Testis (tissue), 3 donors: Measurements from ENCODE around the gene TMEM150B. TPM values are rescaled to one million over a fixed set of nuclear protein-coding genes. Genes with fewer than 3 reads are reported as not detected.
"Not testable (repeated sequence)": the region's sequence is repeated elsewhere in the genome, so short reads cannot be mapped to it uniquely, and the experiment has no call there.

Experiments used
- DNase-seq: peaks from one replicate; pipeline ENCODE4 v3.0.0-alpha.2; 2019
- H3K27ac ChIP-seq, 2 donors: fragments of 200-600 bp; sonication (generic); one replicate each; pipeline ENCODE4 v1.5.1; 2019
- H3K27me3 ChIP-seq: fragments of 200-600 bp; sonication (generic); one replicate; pipeline ENCODE4 v1.5.1; 2019
- H3K36me3 ChIP-seq: fragments of 200-600 bp; sonication (generic); one replicate; pipeline ENCODE4 v1.5.1; 2017; ENCODE audit warnings: low read depth; ENCODE audit errors: missing control alignments
- H3K4me1 ChIP-seq: fragments of 200-600 bp; sonication (generic); one replicate; pipeline ENCODE4 v1.5.1; 2019
- H3K4me3 ChIP-seq, 2 donors: fragments of 200-600 bp; sonication (generic); one replicate each; pipeline ENCODE4 v1.5.1; 2017 to 2019
- H3K9me3 ChIP-seq: fragments of 200-600 bp; sonication (generic); one replicate; pipeline ENCODE4 v1.5.1; 2017
- CTCF ChIP-seq, 3 experiments: fragments of 450-650 bp in 2 of 3; fragments of 200-600 bp in 1 of 3; sonication (generic) in 1 of 3; IDR thresholded peaks; one replicate each; pipeline ENCODE4 v1.5.1; 2016 to 2019; ENCODE audit warnings: antibody characterized with exemption in 3 of 3, mild to moderate bottlenecking in 2 of 3, moderate library complexity in 1 of 3
- POLR2A ChIP-seq: fragments of 450-650 bp; IDR thresholded peaks from one replicate; pipeline ENCODE4 v1.6.1; 2017; ENCODE audit warnings: antibody characterized with exemption, mild to moderate bottlenecking, moderate library complexity
- WGBS, 2 donors: methylation state at CpG; one replicate each; pipeline ENCODE4 v1.1.5; 2018; 5-methylcytosine and 5-hydroxymethylcytosine counted together
- intact Hi-C: fragments of 100-400 bp; cut with DNase I; formaldehyde crosslinking; loops from one replicate; pipeline ENCODE4 v1.15.1; 2023; ENCODE audit warnings: low total_unique reads
- polyA plus RNA-seq: library from polyadenylated mRNA; stranded (reverse); fragments of 350-450 nt; fragmentation: Illumina TruSeq; extraction: RNeasy Lipid Tissue Mini Kit (QIAGEN cat#74804); gene quantifications from one replicate; pipeline ENCODE4 v1.2.3, GENCODE V29; 2014; ENCODE audit warnings: low read depth, low replicate concordance; ENCODE audit not compliant: insufficient read depth
- total RNA-seq, 2 donors: library from RNA; depleted of rRNA; stranded (reverse); fragments of >200 nt; gene quantifications; one replicate each; pipeline ENCODE4 v1.2.3, GENCODE V29; 2016

TMEM150B gene
- total and polyA plus RNA-seq, 3 donors from 2014 or later: 0.98 to 2.2 TPM; not detected in 1

GRCh38 chr19:55339889-55340783 is 15.0 kb upstream of the TMEM150B start:
- H3K27me3 ChIP-seq: no peaks in the 10 kb centered on the region
- no peak for DNase-seq
- intact Hi-C loops: loop anchor here (5.0 kb wide), 1 partner anchor 42 kb away; the partner anchor contains the start of gene TMEM238
- 1 to 2% methylated on average over 25 to 44 of the region's 44 CpGs for WGBS, 2 donors
- H3K9me3 ChIP-seq: no peaks in the 10 kb centered on the region
- peak overlapping the region; percentile 90 for H3K27ac ChIP-seq
- no peaks in the 10 kb centered on the region for H3K36me3 ChIP-seq
- peak overlapping the region; percentile 73 to 75 for H3K4me3 ChIP-seq
- TF ChIP-seq POLR2A: no peak
- TF ChIP-seq CTCF (IDR thresholded peaks at IDR 0.05): no peak
- H3K4me1 ChIP-seq: peaks cover 20% of the 10 kb centered on the region

- H3K27ac ChIP-seq: peak within 1 kb of the TSS; percentile 90
- DNase-seq: peak; percentile 100
- intact Hi-C loops: no loop called here
- H3K4me3 ChIP-seq: peak within 1 kb of the TSS; percentile 73 to 75
- H3K4me1 ChIP-seq: peaks cover 20% of the 10 kb centered on the region
- no peaks in the 10 kb centered on the region for H3K36me3 ChIP-seq
- H3K27me3 ChIP-seq: no peaks in the 10 kb centered on the region
- WGBS, 2 donors: 0% methylated on average over 29 to 63 of the region's 63 CpGs
- no peaks in the 10 kb centered on the region for H3K9me3 ChIP-seq
- peak in 2 of 3 experiments; percentile 42 to 64 for TF ChIP-seq CTCF (IDR thresholded peaks at IDR 0.05)
- TF ChIP-seq POLR2A: peak; percentile 89
Measured at GRCh38 chr19:55339105-55339888, 14.2 kb upstream of the TMEM150B start, which contains the start of gene KMT5C. Gene KMT5C, plus strand, starts transcription at chr19:55339876. Its CDS starts 2,061 bp downstream, at chr19:55341937.

DNA sequence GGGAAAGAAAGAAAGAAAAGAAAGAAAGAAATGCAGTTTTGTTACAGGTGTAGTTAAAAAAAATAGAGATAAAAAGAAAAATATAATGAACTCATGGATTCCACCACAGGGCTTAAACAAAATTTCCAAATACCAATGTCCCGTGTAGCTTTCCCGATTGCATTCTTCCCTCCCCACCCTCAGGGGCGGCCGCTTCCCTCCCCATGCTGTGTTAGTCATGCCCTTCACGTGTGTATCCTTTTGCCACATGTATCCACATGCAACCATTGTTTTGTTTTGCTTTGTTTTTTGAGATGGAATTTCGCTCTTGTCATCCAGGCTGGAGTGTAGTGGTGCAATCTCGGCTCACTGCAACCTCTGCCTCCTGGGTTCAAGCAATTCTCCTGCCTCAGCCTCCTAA is 11.0 kb upstream of the TMEM150B start:
- no peak overlapping the region for H3K4me3 ChIP-seq
- peaks cover 13% of the 10 kb centered on the region for H3K4me1 ChIP-seq
- TF ChIP-seq POLR2A (no peak), CTCF (IDR thresholded peaks at IDR 0.05) (no peak)
- no peaks in the 10 kb centered on the region for H3K36me3 ChIP-seq
- WGBS, 2 donors: 82 to 83% methylated on average over 7 of the region's 7 CpGs
- intact Hi-C loops: no loop called here
- no peak overlapping the region for H3K27ac ChIP-seq
- DNase-seq: no peak
- no peaks in the 10 kb centered on the region for H3K27me3 ChIP-seq
- H3K9me3 ChIP-seq: no peaks in the 10 kb centered on the region

- TF ChIP-seq POLR2A: no peak
- TF ChIP-seq CTCF (IDR thresholded peaks at IDR 0.05): no peak
- 85 to 88% methylated on average over 11 of the region's 11 CpGs for WGBS, 2 donors
Measured at GRCh38 chr19:55333870-55334269, 8.7 kb upstream of the TMEM150B start.

GRCh38 chr19:55329791-55330190 is 4.7 kb upstream of the TMEM150B start:
- DNase-seq: not testable (repeated sequence)

More at GRCh38 chr19:55333870-55334269, 8.7 kb upstream of the TMEM150B start:
- H3K4me1 ChIP-seq: peaks cover 4% of the 10 kb centered on the region
- H3K27ac ChIP-seq: no peak overlapping the region
- H3K4me3 ChIP-seq: no peak overlapping the region
- H3K9me3 ChIP-seq: no peaks in the 10 kb centered on the region
- intact Hi-C loops: no loop called here
- DNase-seq: no peak
- no peaks in the 10 kb centered on the region for H3K27me3 ChIP-seq
- no peaks in the 10 kb centered on the region for H3K36me3 ChIP-seq

DNA sequence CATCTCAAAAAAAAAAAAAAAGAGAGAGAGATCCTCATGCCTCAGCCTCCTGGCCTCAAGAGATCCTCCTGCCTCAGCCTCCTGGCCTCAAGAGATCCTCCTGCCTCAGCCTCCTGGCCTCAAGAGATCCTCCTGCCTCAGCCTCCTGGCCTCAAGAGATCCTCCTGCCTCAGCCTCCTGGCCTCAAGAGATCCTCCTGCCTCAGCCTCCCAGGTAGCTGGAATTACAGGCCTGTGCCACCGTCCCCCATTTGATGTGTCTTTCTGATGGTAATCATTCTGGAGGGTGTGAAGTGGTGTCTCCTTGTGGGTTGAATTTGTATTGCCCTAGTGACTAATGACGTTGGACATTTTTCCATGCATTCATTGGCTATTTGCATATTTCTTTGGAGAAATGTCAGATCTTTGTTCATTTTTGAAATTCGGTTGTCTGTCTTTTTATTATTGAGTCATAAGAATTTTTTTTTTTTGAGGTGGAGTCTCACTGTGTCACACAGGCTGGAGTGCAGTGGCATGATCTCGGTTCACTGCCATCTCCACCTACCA is 3.7 kb upstream of the TMEM150B start:
- intact Hi-C loops, H3K27ac ChIP-seq, H3K36me3 ChIP-seq, DNase-seq, H3K4me1 ChIP-seq, H3K27me3 ChIP-seq, H3K4me3 ChIP-seq, H3K9me3 ChIP-seq: not testable (repeated sequence)
- 80 to 86% methylated on average over 4 of the region's 4 CpGs for WGBS, 2 donors

More at GRCh38 chr19:55329791-55330190, 4.7 kb upstream of the TMEM150B start:
- intact Hi-C loops, H3K4me3 ChIP-seq, H3K4me1 ChIP-seq, H3K27me3 ChIP-seq, H3K9me3 ChIP-seq, H3K36me3 ChIP-seq, H3K27ac ChIP-seq: not testable (repeated sequence)
- 90 to 92% methylated on average over 6 of the region's 6 CpGs for WGBS, 2 donors
